A549 (cell line): ENCODE results near the gene DYRK1A.

Source experiments
- CTCF ChIP-seq: fragments of >200 bp; sonication (Bioruptor Twin); formaldehyde crosslinking; IDR thresholded peaks from 3 replicates; pipeline ENCODE4 v1.5.1; 2016
- EHMT2 ChIP-seq: fragments of 200-600 bp; sonication (generic); IDR thresholded peaks from 2 replicates; pipeline ENCODE4 v1.6.1; 2016; ENCODE audit warnings: antibody characterized with exemption, low read depth, mild to moderate bottlenecking, moderate library complexity
- EP300 ChIP-seq, 2 experiments: fragments of >200 bp; sonication (Bioruptor Twin); formaldehyde crosslinking; IDR thresholded peaks; 2 replicates in 1 of 2; 3 replicates in 1 of 2; pipeline ENCODE4 v1.6.1; 2016 to 2017
- HDAC2 ChIP-seq: fragments of 200-600 bp; sonication (generic); IDR thresholded peaks from 2 replicates; pipeline ENCODE4 v1.6.1; 2016
- JUN ChIP-seq, 2 experiments: fragments of >200 bp; sonication (Bioruptor Twin); formaldehyde crosslinking; IDR thresholded peaks; 2 replicates in 1 of 2; 3 replicates in 1 of 2; pipeline ENCODE4 v1.6.1; 2016 to 2017
- MAFK ChIP-seq: fragments of 450-650 bp; IDR thresholded peaks from 2 replicates; pipeline ENCODE4 v1.6.1; 2014; ENCODE audit not compliant: partially characterized antibody
- MAZ ChIP-seq: fragments of 150-350 bp; IDR thresholded peaks from 2 replicates; pipeline ENCODE4 v1.6.1; 2014; ENCODE audit warnings: antibody characterized with exemption, low read depth, low read length, borderline replicate concordance
- NR3C1 ChIP-seq: fragments of >200 bp; sonication (Bioruptor Twin); formaldehyde crosslinking; IDR thresholded peaks from 3 replicates; pipeline ENCODE4 v1.6.1; 2017
- POLR2A ChIP-seq: IDR thresholded peaks from 2 replicates; pipeline ENCODE4 v1.6.1; 2012; ENCODE audit warnings: mild to moderate bottlenecking, low read length
- POLR2AphosphoS2 ChIP-seq: conservative IDR thresholded peaks from 2 replicates; pipeline ENCODE4 v1.6.1; 2012; ENCODE audit warnings: low read length, improper control_type of control experiment, inconsistent platforms
- RAD21 ChIP-seq, 2 experiments: fragments of >200 bp in 1 of 2; sonication (Bioruptor Twin) in 1 of 2; formaldehyde crosslinking in 1 of 2; IDR thresholded peaks in 1 of 2; conservative IDR thresholded peaks in 1 of 2; 2 replicates in 1 of 2; 3 replicates in 1 of 2; pipeline ENCODE4 v1.6.1; 2012 to 2018; ENCODE audit warnings: inconsistent platforms in 1 of 2
- RFX5 ChIP-seq: fragments of 450-650 bp; IDR thresholded peaks from 2 replicates; pipeline ENCODE4 v1.7.1; 2014; ENCODE audit warnings: antibody characterized with exemption, mild to moderate bottlenecking, moderate library complexity
- TF ChIP-seq, protein P1 (sequence below): IDR thresholded peaks from 2 replicates; pipeline ENCODE4 v1.6.1; 2012

GRCh38 chr21:37393030-37393429, 26.5 kb downstream of the DYRK1A start:
- TF ChIP-seq JUN (IDR thresholded peaks at IDR 0.05) (no peak), NR3C1 (no peak), EHMT2 (no peak), CTCF (no peak), MAFK (no peak), MAZ (no peak), POLR2AphosphoS2 (no peak), RFX5 (no peak), POLR2A (no peak), HDAC2 (no peak), RAD21 (conservative IDR thresholded peaks at IDR 0.05 in 1 of 2, IDR thresholded peaks at IDR 0.05 in 1 of 2) (no peak), EP300 (IDR thresholded peaks at IDR 0.05) (no peak)
- TF ChIP-seq, protein P1, sequence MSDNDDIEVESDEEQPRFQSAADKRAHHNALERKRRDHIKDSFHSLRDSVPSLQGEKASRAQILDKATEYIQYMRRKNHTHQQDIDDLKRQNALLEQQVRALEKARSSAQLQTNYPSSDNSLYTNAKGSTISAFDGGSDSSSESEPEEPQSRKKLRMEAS: no peak
